HG02759 (cell line): ENCODE measurements around the gene OR8H2.
"Not testable (repeated sequence)": the region's sequence is repeated elsewhere in the genome, so short reads cannot be mapped to it uniquely, and the experiment has no call there.

Source experiments
- ATAC-seq: cut with Tn5 transposase; IDR thresholded peaks from one replicate; pipeline ENCODE4 v1.9.1; 2021; ENCODE audit warnings: mild to moderate bottlenecking, moderate library complexity; ENCODE audit not compliant: unreplicated experiment

OR8H2 gene, protein sequence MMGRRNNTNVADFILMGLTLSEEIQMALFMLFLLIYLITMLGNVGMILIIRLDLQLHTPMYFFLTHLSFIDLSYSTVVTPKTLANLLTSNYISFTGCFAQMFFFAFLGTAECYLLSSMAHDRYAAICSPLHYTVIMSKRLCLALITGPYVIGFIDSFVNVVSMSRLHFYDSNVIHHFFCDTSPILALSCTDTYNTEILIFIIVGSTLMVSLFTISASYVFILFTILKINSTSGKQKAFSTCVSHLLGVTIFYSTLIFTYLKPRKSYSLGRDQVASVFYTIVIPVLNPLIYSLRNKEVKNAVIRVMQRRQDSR

DNA sequence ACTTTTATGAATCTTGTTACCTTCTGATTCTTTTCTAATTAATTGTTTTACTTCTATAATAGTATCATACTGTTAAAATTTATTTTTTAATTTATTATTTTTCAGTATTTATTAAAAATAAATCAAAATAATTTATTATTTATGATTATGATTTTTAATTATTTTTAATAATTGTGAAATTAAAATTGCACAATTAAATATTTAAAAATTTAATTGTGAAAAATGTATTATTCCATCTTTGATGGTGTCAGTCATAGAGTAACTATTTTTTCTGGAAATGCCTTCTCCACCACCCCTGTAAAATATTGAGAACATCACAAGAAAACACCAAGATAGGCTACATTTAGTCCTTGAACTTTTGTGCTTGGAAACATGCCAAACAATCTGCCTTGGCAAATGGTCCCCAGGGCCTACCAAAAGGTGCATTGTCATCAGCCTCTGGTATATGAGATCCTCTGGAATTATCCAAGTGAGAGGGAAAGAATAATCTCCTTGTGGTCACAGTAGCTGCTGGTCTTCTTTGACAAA lies at the start of gene OR8H2:
OR8H2 (plus strand) TSS at position 478 of the 528 bp plus-strand sequence. CDS start 1,356 bp downstream, outside the sequence.
- no peak for ATAC-seq

DNA sequence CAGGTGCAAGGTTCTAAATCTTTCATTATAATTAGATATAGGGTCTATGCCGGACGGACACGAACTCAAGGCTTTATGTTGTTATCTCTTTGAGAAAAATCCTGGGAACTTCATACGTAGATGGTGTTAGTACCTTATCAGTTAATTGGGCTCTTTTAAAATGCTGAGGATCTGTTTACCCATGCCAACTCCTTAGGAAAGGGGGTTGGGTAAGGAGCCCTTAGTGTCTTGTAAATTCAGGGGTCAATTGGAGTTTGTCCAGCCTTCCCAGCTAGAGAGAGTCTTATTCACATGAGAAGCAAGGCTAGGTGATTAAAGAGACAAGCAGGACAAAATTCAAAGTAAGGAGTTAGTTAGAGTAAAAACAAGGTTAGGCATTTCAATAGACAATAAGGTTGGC lies 47.1 kb upstream of the OR8H2 start:
- not testable (repeated sequence) for ATAC-seq

DNA sequence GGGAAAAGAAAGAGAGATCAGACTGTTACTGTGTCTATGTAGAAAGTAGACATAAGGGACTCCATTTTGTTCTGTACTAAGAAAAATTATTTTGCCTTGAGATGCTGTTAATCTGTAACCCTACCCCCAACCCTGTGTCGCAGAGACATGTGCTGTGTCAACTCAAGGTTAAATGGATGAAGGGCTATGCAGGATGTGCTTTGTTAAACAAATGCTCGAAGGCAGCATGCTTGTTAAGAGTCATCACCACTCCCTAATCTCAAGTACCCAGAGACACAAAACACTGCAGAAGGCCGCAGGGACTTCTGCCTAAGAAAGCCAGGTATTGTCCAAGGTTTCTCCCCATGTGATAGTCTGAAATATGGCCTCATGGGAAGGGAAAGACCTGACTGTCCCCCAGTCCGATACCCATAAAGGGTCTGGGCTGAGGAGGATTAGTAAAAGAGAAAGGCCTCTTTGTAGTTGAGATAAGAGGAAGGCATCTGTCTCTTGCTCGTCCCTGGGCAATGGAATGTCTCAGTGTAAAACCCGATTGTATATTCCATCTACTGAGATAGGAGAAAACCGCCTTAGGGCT lies 45.7 kb upstream of the OR8H2 start:
- not testable (repeated sequence) for ATAC-seq

DNA sequence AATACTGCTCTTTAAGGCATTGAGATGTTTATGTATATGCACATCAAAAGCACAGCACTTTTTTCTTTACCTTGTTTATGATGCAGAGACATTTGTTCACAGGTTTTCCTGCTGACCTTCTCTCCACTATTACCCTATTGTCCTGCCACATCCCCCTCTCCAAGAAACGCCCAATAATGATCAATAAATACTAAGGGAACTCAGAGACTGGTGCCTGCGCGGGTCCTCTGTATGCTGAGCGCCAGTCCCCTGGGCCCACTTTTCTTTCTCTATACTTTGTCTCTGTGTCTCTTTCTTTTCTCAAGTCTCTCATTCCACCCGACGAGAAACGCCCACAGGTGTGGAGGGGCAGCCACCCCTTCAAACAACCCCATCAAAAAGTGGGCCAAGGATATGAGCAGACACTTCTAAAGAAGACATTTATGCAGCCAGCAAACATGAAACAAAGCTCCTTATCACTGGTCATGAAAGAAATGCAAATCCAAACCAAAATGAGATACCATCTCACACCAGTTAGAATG lies 45.2 kb upstream of the OR8H2 start:
- ATAC-seq, result not testable (repeated sequence)

- no peak for ATAC-seq
These were observed 36.5 kb upstream of the OR8H2 start for GRCh38 chr11:56066980-56067379.

DNA sequence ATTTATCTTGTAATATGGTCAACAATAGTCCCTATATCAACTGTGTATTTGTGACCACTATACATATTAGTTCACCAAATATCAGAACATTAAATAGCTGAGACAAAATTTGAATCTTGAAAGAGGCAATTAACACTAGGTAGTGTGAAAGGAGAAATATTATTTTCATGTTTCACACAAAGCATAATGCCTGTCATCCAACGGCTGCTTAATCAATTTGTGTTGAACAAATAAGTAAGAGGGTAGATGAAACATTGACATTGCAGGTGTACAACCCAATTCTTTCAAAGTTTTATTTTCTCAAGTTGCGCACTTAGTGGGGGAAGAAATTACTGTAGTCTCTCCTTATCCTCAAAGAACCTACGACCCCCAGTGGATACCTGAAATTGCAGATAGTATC lies 13.8 kb upstream of the OR8H2 start:
- ATAC-seq, result no peak

DNA sequence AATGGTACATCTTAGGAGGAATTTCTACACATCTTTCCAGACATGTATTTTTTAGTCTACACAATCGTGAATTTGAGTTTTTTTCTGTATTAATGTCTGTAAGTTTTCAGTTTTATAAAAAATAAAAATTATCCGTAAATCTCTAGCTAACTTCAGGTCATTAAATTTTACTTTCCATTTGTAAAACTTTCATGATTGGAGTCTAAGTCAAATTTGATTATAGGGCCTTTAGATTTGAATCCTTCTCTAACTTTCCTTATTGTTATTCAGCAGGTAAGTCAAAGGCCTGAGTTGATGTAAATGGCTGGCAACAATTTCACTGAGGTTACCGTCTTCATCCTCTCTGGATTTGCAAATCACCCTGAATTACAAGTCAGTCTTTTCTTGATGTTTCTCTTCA lies 10.5 kb upstream of the OR8H2 start, which contains the start of gene OR8I2:
OR8I2 (plus strand) TSS at position 301 of the 400 bp plus-strand sequence; CDS start at position 301, 0 bp downstream.
- no peak for ATAC-seq

DNA sequence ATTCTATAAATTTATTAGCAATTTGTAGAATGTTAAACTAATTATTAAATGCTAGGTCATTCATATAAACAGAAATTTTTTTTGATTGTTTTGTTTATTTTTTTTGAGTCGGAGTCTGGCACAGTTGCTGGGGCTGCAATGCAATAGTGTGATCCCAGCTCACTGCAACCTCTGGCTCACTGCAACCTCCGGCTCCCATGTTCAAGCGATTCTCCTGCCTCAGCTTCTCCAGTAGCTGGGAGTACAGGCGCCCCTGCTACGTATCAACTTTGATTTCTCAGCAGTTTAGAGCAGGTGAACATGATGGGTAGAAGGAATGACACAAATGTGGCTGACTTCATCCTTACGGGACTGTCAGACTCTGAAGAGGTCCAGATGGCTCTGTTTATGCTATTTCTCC lies 18.6 kb downstream of the OR8H2 start, which contains the start of gene OR8H3:
OR8H3 (plus strand) TSS at position 301 of the 400 bp plus-strand sequence; CDS start at position 301, 0 bp downstream.
- ATAC-seq, result no peak

- no peak for ATAC-seq
These were observed 36.7 kb downstream of the OR8H2 start, which contains the start of gene OR8J3 for GRCh38 chr11:56140151-56140661. TSS of gene OR8J3 (minus strand) at chr11:56140201. CDS start at chr11:56137718, 2,483 bp downstream.

DNA sequence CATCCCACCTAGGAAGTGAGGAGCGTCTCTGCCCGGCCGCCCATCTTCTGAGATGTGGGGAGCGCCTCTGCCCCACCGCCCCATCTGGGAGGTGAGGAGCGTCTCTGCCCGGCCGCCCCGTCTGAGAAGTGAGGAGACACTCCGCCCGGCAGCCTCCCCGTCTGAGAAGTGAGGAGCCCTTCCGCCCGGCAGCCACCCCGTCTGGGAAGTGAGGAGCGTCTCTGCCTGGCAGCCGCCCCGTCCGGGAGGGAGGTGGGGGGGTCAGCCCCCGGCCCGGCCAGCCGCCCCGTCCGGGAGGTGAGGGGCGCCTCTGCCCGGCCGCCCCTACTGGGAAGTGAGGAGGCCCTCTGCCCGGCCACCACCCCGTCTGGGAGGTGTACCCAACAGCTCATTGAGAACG lies 40.2 kb downstream of the OR8H2 start:
- ATAC-seq, result not testable (repeated sequence)

- no peak for ATAC-seq
These were observed 47.9 kb downstream of the OR8H2 start for GRCh38 chr11:56151376-56151775.

- no peak for ATAC-seq
These were observed 48.8 kb downstream of the OR8H2 start for GRCh38 chr11:56152333-56152732.
